Stimulated activated CD8-positive, alpha-beta memory T cell treated with anti-CD3 and anti-CD28 coated beads, Interleukin-12 subunit alpha, Interleukin-12 subunit beta, amount 100 ng/mL, for 24 hours (primary cell): ENCODE data around the gene GSN.

Experiments used
- DNase-seq: peaks from one replicate; pipeline ENCODE4 v3.0.0-alpha.2; 2020; ENCODE audit errors: extremely low read depth

Gene GSN

DNA sequence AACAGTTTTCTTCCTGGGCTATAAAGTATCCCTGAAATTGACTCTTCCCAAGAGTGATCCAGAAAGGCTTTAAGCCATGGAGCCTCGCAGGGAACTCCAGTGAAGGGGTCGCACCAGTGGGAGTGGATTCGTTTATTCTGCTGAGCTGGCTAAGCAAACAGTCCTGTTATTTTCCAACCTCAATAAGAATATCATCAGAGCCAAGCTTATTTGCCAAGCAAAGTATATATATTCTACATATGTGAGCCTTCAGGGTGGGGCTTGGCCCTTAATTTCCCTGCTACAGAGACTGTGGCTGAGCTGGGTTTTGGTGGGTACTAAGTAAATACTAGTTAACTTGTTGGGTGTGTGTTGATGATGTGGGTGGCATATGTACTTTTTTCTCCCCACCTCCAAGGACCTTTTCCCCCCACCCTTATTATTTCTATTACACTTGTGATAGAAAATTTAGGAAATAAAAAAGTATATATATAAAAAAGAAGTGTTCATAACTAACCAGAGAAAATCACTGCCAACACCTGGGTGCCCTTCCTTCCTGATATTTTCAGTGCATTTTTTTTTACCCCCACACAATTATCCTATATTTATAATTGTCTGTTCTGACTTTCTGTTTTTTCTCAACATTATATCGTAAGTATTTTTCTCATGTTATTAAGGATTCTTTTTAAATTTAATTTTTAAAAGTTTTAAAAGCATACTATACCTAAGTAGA lies 5.3 kb downstream of the GSN start:
- DNase-seq: no peak

DNA sequence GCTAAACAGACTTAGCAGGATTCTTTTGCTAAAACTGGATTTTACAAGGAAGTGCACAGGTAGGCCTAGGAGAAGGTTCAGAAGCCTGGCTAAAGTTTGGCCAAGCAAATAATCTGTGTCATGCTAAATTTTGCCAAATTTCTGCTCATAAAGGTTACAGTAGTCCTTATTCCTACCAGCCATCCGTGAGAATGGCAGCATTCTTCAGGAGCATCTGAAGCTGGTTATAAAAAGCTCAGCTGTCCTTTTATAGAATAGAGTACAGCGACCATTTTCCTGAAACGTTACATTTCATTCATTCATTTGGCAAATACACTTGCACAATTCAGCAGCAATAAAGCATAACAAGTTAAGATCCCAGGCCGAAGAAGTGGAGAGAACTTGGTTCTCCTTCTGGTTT lies 6.9 kb downstream of the GSN start:
- DNase-seq: no peak

DNA sequence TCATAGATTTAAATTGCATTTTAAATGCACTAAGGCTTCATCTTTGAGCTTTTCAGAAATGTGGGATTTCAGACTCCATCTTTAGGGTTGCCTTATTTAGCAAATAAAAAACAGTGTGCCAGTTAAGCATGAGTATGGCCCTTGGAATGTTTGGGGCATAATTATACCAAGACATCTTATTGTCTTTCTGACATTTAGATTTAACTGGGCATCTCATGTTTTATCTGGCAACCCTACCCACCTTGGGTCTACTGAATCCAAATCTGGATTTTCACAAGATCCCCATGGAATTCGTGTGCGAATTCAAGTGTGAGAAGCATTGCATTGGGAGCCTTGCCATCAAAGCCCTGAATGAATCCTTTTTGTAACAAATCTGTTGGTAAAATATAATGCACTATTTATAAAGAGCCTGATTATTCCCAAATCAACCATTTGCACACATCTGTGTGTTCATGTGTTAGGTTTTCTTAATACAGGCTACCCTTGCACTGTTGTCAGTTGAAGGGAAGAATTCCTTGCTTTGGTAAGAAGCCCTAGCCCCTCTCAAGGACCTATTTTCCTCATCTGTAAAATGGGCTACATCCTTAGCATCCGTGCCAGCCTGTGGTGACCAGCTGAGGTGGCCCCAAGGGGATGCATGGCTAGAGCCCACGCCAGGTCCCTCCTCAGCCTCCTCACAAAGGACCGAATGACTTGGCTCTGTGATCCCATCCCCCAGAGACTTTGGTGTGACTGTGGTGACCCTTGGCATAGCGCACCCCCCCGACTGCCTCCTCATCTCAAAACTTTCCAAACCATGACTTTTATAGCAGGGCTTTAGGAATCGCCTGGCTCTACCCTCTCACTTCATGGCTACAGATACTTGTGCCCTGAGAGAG lies 8.1 kb downstream of the GSN start:
- no peak for DNase-seq

DNA sequence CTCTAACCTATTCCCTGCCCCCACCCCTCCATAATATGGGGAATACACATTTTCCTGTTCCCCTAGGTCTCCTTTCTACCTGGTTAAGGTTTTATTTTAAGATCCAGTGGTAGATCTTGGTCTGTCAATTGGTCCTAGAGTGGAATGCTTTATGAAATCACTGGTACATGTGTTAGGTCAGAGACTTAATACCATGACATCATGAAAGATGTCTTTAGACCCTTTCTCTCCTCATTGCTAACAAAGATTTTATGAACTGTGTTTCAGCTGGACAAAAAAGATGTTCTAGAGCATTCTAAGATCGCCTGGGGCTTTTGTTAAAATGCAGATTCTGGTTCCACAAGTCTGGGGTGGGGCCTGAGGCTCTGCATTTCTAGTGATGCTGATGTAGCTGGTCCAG lies 9.1 kb downstream of the GSN start:
- no peak for DNase-seq

GRCh38 chr9:121277518-121278295 lies 9.7 kb downstream of the GSN start:
- no peak for DNase-seq

DNA sequence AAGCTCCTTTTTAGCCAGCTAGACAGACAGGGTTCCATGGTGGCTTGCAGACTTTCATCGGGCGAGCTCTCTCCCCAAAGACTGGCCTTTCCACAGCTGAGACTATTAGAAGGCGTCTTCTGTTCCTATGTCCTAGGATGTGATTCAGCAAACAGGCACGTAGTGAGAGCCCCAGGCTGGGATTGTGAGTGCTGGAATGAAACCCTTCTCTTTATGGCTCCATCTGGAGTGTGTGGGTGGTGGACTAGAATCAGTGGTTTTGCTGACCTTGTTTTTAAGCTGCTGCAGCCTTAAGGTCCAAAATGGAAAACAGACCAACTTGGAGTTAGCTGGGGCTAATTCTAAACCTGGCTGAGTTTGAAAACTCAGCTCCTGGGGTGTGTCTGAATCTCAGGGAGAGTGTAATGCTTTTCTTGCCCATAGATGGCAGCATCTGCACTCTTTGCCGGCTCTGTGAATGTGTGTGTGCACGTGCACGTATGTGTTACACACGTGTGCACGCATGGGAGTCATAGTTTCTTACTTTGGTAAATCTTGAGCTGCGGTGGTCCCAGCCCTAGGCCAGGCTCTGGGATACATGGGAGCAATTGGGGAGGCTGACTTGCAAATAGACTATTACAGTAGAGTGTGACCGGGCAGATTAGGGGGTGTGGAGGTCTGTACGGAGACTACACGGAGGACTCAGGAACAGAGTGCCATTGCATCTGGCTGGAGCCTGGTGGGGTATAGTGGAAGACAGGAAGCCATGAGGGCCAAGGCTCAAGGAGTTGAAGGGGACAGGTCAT lies 10.7 kb downstream of the GSN start:
- DNase-seq: no peak

GRCh38 chr9:121279776-121280388 lies 11.9 kb downstream of the GSN start:
- no peak for DNase-seq

DNA sequence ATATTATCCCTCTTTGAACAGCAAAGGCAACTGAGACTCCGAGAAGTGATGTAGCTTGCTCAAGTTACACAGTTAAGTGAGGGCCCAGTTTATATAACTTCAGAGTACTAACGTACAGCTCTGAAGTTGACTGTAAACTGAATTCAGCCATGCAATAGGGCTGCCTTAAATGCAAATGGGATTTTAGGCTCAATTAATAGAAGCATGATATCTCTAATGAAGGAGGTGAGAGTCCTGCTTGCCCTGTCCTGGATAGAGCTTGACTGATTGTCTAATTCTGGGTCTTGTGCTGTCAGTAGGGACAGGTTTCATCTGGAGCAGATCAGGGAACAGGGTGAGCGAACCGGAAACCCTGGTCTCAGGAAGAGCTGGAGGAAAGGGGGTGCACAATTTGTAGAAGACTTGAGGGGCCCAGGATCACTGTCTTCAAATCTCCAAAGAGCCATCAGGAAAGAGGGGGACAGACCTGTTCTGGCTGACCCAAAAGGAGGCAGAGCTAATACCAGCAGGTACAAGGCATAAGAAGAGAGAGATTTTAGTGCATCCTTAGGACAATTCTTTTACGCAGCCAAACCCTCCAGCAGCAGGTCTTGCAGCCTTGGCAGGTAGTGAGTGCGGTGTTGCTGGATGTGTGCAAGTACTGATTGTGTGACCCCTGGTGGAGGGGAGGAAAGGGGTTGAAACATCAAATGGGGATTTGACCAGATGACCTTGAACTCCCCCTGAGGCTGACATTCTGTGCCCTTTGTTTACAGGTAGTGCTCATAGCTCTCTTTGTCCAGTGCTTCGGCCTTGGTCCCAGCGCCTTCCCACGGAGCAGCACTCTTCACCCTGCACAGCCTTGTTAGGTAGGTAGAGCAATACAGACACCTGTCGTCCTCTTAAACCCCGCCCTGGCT lies 13.0 kb downstream of the GSN start:
- DNase-seq: no peak

DNA sequence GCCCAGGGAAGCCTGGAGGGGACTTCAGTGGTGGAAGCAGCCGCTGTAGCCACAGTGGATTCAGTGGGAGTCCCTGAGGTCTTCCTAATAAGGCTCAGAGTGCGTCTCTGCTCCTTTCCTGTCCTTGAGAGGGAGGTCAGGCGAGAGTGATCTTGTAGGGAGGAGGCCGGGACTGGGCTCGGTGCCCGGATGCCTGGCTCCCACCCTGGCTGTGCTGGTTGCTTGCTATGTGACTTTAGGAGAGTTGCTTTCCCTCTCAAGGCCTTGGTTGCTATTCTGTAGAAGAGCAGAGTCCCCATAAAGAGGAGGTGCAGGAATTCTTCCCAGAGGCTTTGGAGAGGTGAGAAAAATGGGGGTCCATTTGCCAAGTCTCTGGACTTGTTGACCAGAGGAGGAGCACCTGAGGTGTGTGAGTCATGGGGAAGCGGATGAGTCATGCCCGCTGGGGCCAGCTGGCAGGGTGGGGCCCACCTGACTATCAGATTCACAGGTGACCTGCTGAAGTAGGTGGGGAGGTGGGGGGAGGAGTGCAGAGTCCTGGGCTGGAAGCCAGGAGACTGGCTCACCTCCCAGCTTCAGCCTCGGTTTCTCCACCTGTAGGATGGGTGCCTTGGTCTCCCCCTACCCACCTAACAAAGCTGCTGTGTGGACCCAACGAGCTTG lies 13.8 kb downstream of the GSN start:
- no peak for DNase-seq

GRCh38 chr9:121282277-121283079 lies 14.5 kb downstream of the GSN start:
- no peak for DNase-seq

GRCh38 chr9:121283080-121283398 lies 15.1 kb downstream of the GSN start:
- no peak for DNase-seq

- DNase-seq: no peak
These were observed 16.1 kb downstream of the GSN start for GRCh38 chr9:121283856-121284732.

- no peak for DNase-seq
These were observed 16.9 kb downstream of the GSN start for GRCh38 chr9:121284733-121285451.

- no peak for DNase-seq
These were observed 18.1 kb downstream of the GSN start for GRCh38 chr9:121285835-121286687.

DNA sequence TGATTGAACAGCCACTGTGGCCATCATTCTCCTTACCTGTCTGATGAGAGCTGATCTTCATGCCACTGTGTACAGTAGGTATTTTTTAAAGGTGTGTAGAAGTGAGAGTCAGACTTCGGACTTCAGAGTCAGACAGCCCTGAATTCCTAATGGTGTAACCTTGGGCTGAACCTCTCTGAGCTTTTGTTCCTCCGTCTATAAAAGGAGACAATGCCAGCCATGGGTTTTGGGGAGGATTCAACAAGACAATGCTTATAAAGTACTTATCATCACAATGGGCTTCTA lies 18.7 kb downstream of the GSN start:
- no peak for DNase-seq

GRCh38 chr9:121286973-121287741 lies 19.2 kb downstream of the GSN start:
- DNase-seq: no peak
